CD4-positive, alpha-beta T cell treated with Interleukin-6 for 4 hours (primary cell): Measurements from ENCODE around the gene MMS22L.

ENCODE experiments used
- DNase-seq: peaks from one replicate; pipeline ENCODE4 v3.0.0-alpha.2; 2020; ENCODE audit warnings: mixed read lengths

Gene MMS22L

DNA sequence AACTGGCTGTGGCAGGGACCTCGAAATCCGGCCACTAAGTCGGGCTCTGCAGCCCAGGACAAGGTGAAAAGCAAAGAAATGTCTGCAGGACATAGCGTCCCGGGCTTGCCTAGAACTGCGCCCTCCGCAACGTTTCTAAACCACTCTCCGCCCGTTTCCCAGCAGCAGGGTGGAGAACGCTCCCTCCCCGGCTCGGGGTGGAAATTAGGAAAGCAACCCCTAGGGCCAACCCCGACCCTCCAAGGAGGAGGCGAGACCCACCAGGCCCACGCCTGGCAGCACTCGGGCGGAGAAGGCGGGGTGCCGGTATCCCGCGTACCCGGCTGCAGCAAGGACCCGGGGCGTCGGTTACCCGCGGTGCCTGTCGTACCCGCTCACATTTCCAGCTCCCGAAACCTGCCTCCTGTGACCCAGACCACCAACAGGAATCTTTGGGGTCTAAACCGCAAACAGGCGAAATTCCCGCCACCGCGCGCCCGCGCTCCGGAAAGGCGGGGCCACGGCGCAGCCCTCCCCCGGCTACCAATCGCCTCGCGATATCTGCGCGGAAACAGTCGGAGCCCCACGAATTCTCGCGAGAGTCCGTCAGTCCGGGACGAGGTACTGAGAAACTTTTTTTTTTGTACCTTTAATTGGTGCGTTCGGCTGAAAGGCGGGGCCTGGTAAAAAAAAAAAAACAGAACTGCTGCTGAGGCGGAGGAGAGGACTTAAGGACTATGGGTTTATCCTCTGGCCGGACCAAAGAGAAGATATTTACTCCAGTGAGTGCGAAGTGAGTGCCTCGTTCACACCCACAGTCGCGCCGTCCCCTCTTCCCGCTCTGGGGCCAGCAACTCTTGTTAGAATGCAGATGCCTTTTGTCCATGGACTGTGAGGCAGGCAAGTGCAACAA lies at the start of gene MMS22L:
Gene MMS22L, minus strand, starts transcription at position 491 of the 892 bp plus-strand sequence. CDS start 739 bp downstream, outside the sequence.
- DNase-seq, result peak; percentile 92

- DNase-seq, result no peak
These were observed 39.8 kb upstream of the MMS22L start for GRCh38 chr6:97322811-97323210.

- no peak for DNase-seq
These were observed 39.2 kb upstream of the MMS22L start for GRCh38 chr6:97322226-97322625.

- DNase-seq, result no peak
These were observed 34.0 kb upstream of the MMS22L start for GRCh38 chr6:97316978-97317377.

GRCh38 chr6:97312241-97312640 lies 29.2 kb upstream of the MMS22L start:
- no peak for DNase-seq

GRCh38 chr6:97306544-97307320 lies 23.7 kb upstream of the MMS22L start:
- DNase-seq, result no peak

GRCh38 chr6:97305414-97306066 lies 22.5 kb upstream of the MMS22L start:
- DNase-seq, result no peak

GRCh38 chr6:97304701-97305100 lies 21.7 kb upstream of the MMS22L start:
- DNase-seq, result no peak

DNA sequence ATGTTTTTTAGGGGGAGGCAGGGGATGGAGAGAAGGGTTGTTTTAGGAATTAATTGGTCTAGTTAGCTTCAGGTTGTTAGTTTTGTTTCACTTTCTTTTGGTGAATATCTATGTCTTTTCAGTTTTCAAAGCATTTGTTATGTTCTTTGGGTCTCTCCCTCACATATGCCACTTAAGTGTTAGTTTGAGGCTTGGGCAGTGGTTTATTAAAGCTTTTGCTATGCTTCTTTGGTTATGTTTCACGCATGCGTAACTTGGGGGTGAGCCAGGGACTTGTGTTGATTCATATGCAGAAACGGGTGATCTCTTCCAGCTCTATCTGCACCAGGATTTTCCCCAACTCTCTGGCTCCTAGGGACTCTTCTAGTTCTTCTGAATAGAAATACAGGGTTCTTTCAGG lies 11.4 kb upstream of the MMS22L start:
- DNase-seq, result no peak

- no peak for DNase-seq
These were observed 10.2 kb upstream of the MMS22L start for GRCh38 chr6:97293198-97293696.

DNA sequence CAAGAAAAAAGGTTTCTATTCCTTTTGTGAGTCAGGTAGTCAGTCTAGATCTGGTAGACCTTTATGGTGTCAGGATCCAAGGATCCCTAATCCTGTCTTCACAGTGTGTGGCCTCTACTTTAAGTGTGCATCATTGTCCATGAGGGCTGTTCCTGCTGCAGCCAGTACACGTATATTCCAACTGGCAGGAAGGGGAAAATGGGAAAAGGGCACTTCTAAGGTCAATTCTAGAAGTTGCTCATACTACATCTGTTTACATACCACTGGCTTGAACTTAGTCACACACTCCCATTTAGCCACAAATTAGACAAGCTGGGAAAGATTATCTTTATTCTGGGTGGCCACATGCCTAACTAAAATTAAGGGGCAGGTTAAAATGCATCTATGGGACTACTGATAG lies 9.7 kb upstream of the MMS22L start:
- no peak for DNase-seq

GRCh38 chr6:97291896-97292295 lies 8.9 kb upstream of the MMS22L start:
- DNase-seq, result no peak

DNA sequence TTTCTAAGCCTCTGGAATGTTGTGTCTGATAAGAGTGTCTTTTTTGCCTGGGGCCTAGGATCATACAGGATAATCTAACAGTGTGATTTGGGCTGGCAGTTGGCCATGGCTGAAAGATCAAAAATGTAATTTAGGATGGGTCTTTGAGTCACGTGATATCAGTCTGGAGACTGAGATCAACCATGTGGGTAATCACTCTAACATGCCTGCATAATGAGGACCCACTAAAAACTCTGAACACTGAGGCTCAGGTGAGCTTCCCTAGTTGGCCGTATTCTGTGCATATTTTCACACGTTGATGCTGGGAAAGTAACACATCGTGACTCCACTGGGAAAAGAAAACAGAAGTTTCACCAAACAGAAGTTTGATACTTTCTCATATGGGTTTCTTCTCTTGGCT lies 6.3 kb upstream of the MMS22L start:
- DNase-seq, result no peak

DNA sequence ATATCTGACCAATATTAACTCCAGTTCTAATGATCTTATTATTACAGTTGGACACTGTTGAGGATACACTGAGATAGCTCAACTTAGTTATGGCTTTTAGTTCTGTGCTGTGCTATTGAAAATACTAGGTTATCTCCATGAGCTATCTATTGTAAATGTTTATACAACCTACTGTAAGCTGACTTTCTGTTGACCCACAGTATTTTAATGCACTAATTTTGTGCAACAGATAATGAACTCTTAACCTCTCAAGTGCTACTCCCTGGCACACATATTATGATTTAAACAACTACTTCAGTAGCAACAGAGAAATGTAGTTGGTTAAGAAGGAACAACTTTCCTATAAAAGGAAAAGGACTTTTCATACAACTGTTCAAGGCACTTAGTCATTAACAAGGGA lies 5.2 kb upstream of the MMS22L start:
- no peak for DNase-seq

- DNase-seq, result peak; percentile 16
These were observed 734 bp downstream of the MMS22L start for GRCh38 chr6:97282238-97282725.

DNA sequence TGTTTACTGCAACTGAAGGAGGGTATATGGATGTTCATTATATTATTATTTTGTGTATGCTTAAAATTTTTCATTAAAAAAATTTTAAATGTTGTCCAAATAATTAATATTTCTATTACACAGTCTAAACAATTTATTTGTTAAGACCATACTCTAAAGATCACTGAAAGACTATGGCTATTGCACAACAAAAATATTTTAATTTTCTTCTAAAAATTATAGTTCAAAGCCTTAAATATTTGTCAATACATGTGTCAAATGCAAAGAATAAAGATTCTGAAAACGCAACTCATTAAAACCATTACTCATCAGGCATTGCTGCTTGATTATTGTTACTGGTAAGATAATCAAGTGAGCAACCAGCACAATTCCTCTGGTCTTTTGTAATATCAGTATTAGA lies 2.2 kb downstream of the MMS22L start:
- DNase-seq, result no peak

- DNase-seq, result no peak
These were observed 7.2 kb downstream of the MMS22L start for GRCh38 chr6:97275804-97276203.

DNA sequence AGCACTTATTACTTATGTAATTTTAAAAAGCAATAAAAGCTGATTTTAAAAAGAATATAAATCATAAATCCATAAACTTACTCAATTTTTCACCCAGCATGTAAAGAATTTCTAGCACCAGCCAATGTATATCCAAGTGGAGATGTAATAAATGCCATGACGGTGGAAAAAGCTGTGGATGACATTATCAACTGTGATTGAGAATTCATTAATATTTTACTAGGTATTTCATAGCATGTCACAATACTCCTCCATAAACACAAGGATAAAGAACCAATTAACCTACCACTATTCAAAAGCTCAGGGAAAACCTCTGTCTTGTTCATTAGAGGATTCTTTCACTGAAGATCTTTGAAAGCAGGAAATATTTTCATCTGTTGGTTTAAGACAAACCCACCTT lies 13.2 kb downstream of the MMS22L start:
- DNase-seq, result no peak

DNA sequence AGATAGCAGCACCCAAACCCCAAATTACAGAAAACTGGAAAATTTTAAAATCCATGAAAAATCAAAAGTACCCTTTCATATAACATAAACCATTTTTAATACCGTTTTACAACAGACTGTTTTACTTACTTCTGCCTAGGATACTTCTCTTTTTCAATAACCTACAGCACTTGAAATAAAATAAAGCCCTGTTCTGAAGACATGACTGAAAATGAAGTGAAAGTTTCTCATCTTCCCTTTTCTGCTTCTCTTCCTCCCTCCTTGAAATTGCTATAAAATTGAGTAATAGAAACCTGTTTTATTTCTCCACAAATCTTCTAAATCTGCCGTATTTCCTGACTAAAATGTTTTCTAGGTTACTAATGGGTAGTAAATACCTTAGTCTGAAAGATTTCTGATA lies 20.3 kb downstream of the MMS22L start:
- no peak for DNase-seq

DNA sequence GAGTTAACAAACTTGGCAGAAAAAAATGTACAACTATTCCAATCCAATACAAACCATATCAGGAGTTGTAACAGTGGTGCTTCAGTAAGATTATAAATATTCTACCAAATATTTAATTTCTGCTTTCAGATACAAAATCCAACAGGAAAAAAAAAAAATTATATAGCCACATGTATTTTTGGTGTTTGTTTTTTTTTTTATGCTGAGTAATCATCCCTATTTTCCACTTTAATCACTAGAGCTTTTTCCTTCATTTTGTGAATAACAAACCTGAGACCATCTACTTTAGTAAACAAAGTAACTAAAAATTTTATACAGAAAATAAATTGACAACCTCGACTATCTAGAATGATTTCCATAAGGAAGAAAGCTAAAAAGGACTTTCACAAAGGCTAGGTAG lies 36.2 kb downstream of the MMS22L start:
- no peak for DNase-seq

DNA sequence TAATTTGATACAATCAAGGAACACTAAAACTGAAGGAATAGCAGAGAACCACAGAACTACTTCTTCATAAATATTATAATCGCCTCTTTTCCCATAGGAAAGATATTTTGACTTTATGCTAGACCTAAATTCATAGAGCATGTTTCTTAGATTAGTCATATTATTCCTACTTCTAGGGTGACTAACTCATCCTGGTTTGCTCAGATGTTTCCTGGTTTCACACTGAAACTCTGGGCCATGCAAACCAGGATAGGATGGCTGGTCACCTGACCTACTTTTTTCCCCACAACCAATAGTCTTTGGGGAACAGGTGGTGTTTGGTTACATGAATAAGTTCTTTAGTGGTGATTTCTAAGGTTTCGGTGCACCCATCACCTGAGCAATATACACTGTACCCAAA lies 42.8 kb downstream of the MMS22L start:
- DNase-seq, result no peak

GRCh38 chr6:97231911-97232310 lies 51.1 kb downstream of the MMS22L start:
- DNase-seq, result no peak

DNA sequence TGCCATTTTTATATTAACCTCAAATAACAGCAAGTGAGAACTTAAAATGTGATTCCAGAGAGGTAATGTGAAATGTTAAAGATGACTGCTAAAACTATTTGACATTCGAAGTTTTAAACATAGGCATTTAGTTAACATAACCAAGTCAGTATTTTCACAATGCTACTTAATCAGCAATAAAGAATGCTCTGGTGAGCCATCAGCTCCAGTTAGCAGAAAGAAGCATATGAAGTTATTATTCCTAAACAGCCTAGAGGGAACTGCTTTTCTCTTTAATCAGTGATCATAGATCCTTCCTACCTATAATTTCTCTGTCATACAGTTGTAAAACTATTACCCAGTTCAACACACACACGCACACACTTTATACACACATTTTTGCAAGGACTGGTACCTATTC lies 60.1 kb downstream of the MMS22L start:
- DNase-seq, result no peak
